OCI-LY3 (cell line): ENCODE results near the gene ORC4.

Experiments
- EZH2phosphoT487 ChIP-seq: fragments of 200-600 bp; shearing (Covaris generic); IDR thresholded peaks from 2 replicates; pipeline ENCODE4 v1.6.1; 2018; ENCODE audit warnings: antibody characterized with exemption, mixed run types, low read depth
- TF ChIP-seq, protein P1 (sequence below): fragments of 200-600, 300-600 bp; sonication (generic); IDR thresholded peaks from 2 replicates; pipeline ENCODE4 v1.5.1; 2014; ENCODE audit warnings: antibody characterized with exemption, low read length, low read depth

GRCh38 chr2:147989102-147989501 lies 31.4 kb downstream of the ORC4 start:
- TF ChIP-seq, protein P1, sequence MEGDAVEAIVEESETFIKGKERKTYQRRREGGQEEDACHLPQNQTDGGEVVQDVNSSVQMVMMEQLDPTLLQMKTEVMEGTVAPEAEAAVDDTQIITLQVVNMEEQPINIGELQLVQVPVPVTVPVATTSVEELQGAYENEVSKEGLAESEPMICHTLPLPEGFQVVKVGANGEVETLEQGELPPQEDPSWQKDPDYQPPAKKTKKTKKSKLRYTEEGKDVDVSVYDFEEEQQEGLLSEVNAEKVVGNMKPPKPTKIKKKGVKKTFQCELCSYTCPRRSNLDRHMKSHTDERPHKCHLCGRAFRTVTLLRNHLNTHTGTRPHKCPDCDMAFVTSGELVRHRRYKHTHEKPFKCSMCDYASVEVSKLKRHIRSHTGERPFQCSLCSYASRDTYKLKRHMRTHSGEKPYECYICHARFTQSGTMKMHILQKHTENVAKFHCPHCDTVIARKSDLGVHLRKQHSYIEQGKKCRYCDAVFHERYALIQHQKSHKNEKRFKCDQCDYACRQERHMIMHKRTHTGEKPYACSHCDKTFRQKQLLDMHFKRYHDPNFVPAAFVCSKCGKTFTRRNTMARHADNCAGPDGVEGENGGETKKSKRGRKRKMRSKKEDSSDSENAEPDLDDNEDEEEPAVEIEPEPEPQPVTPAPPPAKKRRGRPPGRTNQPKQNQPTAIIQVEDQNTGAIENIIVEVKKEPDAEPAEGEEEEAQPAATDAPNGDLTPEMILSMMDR, result no peak
- TF ChIP-seq EZH2phosphoT487, result no peak
